GM12872 (cell line): Measurements from ENCODE around the gene KCNJ5.

Source experiments
- CTCF ChIP-seq: IDR thresholded peaks from 3 replicates; pipeline ENCODE4 v1.5.1; 2011; ENCODE audit warnings: low read depth, mild to moderate bottlenecking, low read length, moderate library complexity; ENCODE audit not compliant: insufficient read depth

KCNJ5 gene

GRCh38 chr11:128964463-128964930 lies 73.3 kb downstream of the KCNJ5 start:
- no peak for TF ChIP-seq CTCF

GRCh38 chr11:128965485-128965884 lies 74.3 kb downstream of the KCNJ5 start:
- no peak for TF ChIP-seq CTCF

- no peak for TF ChIP-seq CTCF
Observed at GRCh38 chr11:128967578-128967977, 76.4 kb downstream of the KCNJ5 start.

GRCh38 chr11:128968916-128969315 lies 77.8 kb downstream of the KCNJ5 start:
- no peak for TF ChIP-seq CTCF
